ENCODE data around the gene AGBL1.

- TF ChIP-seq CTCF (optimal IDR thresholded peaks at IDR 0.05 in 1 of 3, IDR thresholded peaks at IDR 0.05 in 1 of 3, conservative IDR thresholded peaks at IDR 0.05 in 1 of 3; ENCODE audit: extremely low read depth in 1 of 3, insufficient read depth in 2 of 3, low read length in 3 of 3) = no peak
- TF ChIP-seq EZH2 (IDR thresholded peaks at IDR 0.05; ENCODE audit: low read length) = no peak
Observed at GRCh38 chr15:86850939-86851338, 771.3 kb downstream of the AGBL1 start.
